ENCODE data around the gene LRRC17.

LRRC17 gene

GRCh38 chr7:102938679-102939078 is 25.9 kb downstream of the LRRC17 start:
- Histone ChIP-seq H3K27ac (ENCODE audit: low read depth, low read length) (no peak overlapping the region), H3K9me2 (replicated peaks; ENCODE audit: control insufficient read depth, low read length) (no peaks in the 10 kb centered on the region), H3K9me3 (ENCODE audit: control insufficient read depth, insufficient read depth, low read length) (no peaks in the 10 kb centered on the region), H3K4me1 (ENCODE audit: control insufficient read depth, low read length) (peaks cover 16% of the 10 kb centered on the region), H3K4me2 (ENCODE audit: low read length) (no peak overlapping the region), H4K20me1 (ENCODE audit: control insufficient read depth, insufficient read depth, low read depth, low read length) (no peaks in the 10 kb centered on the region), H3K4me3 (ENCODE audit: low read length) (no peak overlapping the region), H3K27me3 (ENCODE audit: control insufficient read depth, low read length) (no peaks in the 10 kb centered on the region), H3K79me2 (ENCODE audit: control insufficient read depth, low read length) (no peaks in the 10 kb centered on the region), H3K36me3 (ENCODE audit: control insufficient read depth, low read length) (no peaks in the 10 kb centered on the region), H3F3A (ENCODE audit: control insufficient read depth, insufficient read depth) (no peaks in the 10 kb centered on the region)
- no peak for TF ChIP-seq EZH2phosphoT487 (IDR thresholded peaks at IDR 0.05; ENCODE audit: borderline replicate concordance, low read length)
- no peak for TF ChIP-seq CTCF (IDR thresholded peaks at IDR 0.05; ENCODE audit: low read depth, low read length, poor library complexity, severe bottlenecking)

DNA sequence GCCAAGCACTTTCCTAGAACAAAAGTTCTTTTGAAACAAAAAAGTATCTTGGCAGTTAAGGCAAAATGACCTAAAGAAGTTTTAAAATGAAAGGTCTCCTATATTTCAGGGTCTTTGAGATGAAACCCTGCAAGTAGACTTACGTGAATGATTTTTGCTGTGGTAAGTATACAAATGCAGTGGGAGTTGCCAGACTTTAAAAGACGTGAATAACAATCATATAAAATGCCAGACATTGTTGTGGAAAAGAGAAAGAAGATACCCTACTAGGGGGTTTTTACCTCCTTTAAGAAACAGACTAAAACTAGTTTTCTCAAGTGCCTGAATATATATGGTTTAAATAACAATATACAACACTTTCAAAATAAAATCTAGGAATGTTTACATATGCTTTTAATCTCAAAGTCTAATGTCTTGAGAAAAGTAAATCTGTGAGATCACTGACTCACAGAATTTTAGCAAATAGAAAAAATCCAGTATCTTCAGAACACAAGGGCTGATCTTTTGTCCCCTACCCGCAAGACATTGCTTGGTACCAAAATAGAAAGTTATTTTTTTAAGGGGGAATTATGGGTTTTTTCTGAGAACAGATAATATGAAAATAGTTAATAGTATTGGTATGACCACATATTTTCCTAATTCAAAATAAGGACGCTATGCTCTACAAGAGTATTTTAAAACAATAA is 29.5 kb downstream of the LRRC17 start:
- Histone ChIP-seq H3K36me3 (ENCODE audit: control insufficient read depth, low read length) (no peaks in the 10 kb centered on the region), H4K20me1 (ENCODE audit: control insufficient read depth, insufficient read depth, low read depth, low read length) (no peaks in the 10 kb centered on the region), H3K4me1 (ENCODE audit: control insufficient read depth, low read length) (peaks cover 6% of the 10 kb centered on the region), H3K9me3 (ENCODE audit: control insufficient read depth, insufficient read depth, low read length) (no peaks in the 10 kb centered on the region), H3K9me2 (replicated peaks; ENCODE audit: control insufficient read depth, low read length) (no peaks in the 10 kb centered on the region), H3K4me3 (ENCODE audit: low read length) (no peak overlapping the region), H3F3A (ENCODE audit: control insufficient read depth, insufficient read depth) (no peaks in the 10 kb centered on the region), H3K27ac (ENCODE audit: low read depth, low read length) (no peak overlapping the region), H3K79me2 (ENCODE audit: control insufficient read depth, low read length) (no peaks in the 10 kb centered on the region), H3K4me2 (ENCODE audit: low read length) (no peak overlapping the region), H3K27me3 (ENCODE audit: control insufficient read depth, low read length) (no peaks in the 10 kb centered on the region)
- TF ChIP-seq EZH2phosphoT487 (IDR thresholded peaks at IDR 0.05; ENCODE audit: borderline replicate concordance, low read length) (no peak), CTCF (IDR thresholded peaks at IDR 0.05; ENCODE audit: low read depth, low read length, poor library complexity, severe bottlenecking) (no peak)

- Histone ChIP-seq H3K4me1 (ENCODE audit: control insufficient read depth, low read length) (peaks cover 6% of the 10 kb centered on the region), H3K9me2 (replicated peaks; ENCODE audit: control insufficient read depth, low read length) (no peaks in the 10 kb centered on the region), H3F3A (ENCODE audit: control insufficient read depth, insufficient read depth) (no peaks in the 10 kb centered on the region), H3K9me3 (ENCODE audit: control insufficient read depth, insufficient read depth, low read length) (no peaks in the 10 kb centered on the region), H3K4me3 (ENCODE audit: low read length) (no peak overlapping the region), H3K4me2 (ENCODE audit: low read length) (no peak overlapping the region), H3K27me3 (ENCODE audit: control insufficient read depth, low read length) (no peaks in the 10 kb centered on the region), H3K27ac (ENCODE audit: low read depth, low read length) (no peak overlapping the region), H3K36me3 (ENCODE audit: control insufficient read depth, low read length) (no peaks in the 10 kb centered on the region), H3K79me2 (ENCODE audit: control insufficient read depth, low read length) (no peaks in the 10 kb centered on the region), H4K20me1 (ENCODE audit: control insufficient read depth, insufficient read depth, low read depth, low read length) (no peaks in the 10 kb centered on the region)
- TF ChIP-seq CTCF (IDR thresholded peaks at IDR 0.05; ENCODE audit: low read depth, low read length, poor library complexity, severe bottlenecking), result no peak
- TF ChIP-seq EZH2phosphoT487 (IDR thresholded peaks at IDR 0.05; ENCODE audit: borderline replicate concordance, low read length), result no peak
These were observed 30.1 kb downstream of the LRRC17 start for GRCh38 chr7:102942868-102943267.

All from DOHH2 (cell line).